Neural progenitor cell (in vitro differentiated cells): ENCODE data around the gene CENPI.

Source experiments
- CTCF ChIP-seq: fragments of 200-600 bp; sonication (generic); IDR thresholded peaks from 2 replicates; pipeline ENCODE4 v1.5.1; 2017; ENCODE audit warnings: antibody characterized with exemption, mild to moderate bottlenecking
- EZH2 ChIP-seq: fragments of 200-600 bp; sonication (generic); IDR thresholded peaks from 2 replicates; pipeline ENCODE4 v1.6.1; 2017; ENCODE audit warnings: antibody characterized with exemption, mild to moderate bottlenecking, moderate library complexity
- EZH2phosphoT487 ChIP-seq: fragments of 200-600 bp; sonication (generic); IDR thresholded peaks from 2 replicates; pipeline ENCODE4 v1.6.1; 2017; ENCODE audit warnings: antibody characterized with exemption

- TF ChIP-seq EZH2phosphoT487, result no peak
- TF ChIP-seq CTCF, result no peak
- no peak for TF ChIP-seq EZH2
Measured at GRCh38 chrX:101051153-101051548, 46.9 kb upstream of the CENPI start.
